K562 (cell line): ENCODE results near the gene CFAP20DC. TPM values are rescaled to one million over a fixed set of nuclear protein-coding genes. Genes with fewer than 3 reads are reported as not detected.

ENCODE experiments used
- ATAC-seq: fragments of 200-7000 bp; cut with Tn5 transposase; 3 replicates; pipeline ENCODE4 v1.9.1; 2020; ENCODE audit warnings: moderate library complexity
- BruUV-seq: library from RNA; stranded (reverse); fragments of 400-500 nt; replicated peaks from 2 replicates; lab custom pipeline; 2021; lab: Mats Ljungman, UMichigan
- CTCF ChIA-PET: fragments of 300-600 bp; formaldehyde crosslinking; extraction: SDS; loops from one replicate; lab custom pipeline; 2021; ENCODE audit warnings: low intra/inter-chr PET ratio; lab: Yijun Ruan, JAX
- POLR2A ChIA-PET: fragments of 300-600, 350-650 bp; sonication (Branson Sonifier 250); formaldehyde crosslinking; extraction: SDS; loops from one replicate; lab custom pipeline; 2021; ENCODE audit warnings: antibody characterized with exemption, inconsistent platforms; lab: Yijun Ruan, JAX
- DNase-seq, 4 experiments: peaks; one replicate each; pipeline versions ENCODE4 v3.0.0 to v3.0.0-alpha.2; 2011 to 2018; ENCODE audit warnings: low spot score in 3 of 4, mixed read lengths in 3 of 4; ENCODE audit errors: extremely low read depth in 1 of 4
- FAIRE-seq: peaks from 2 replicates; lab custom pipeline; 2011; peaks lifted over from hg19 to GRCh38; lab: Jason Lieb, UNC
- H2AFZ ChIP-seq: 2 replicates; pipeline ENCODE4 v1.6.0; 2011; ENCODE audit warnings: low read depth, low read length, control low read depth, inconsistent platforms
- H3K27ac ChIP-seq: fragments of 200-600 bp; 3 replicates; pipeline ENCODE4 v1.8.0; 2011; ENCODE audit warnings: low read depth, mild to moderate bottlenecking, control low read depth, inconsistent platforms, low read length, moderate library complexity, mixed read lengths; ENCODE audit errors: extremely low read depth
- H3K27me3 ChIP-seq, 2 experiments: fragments of 300-600 bp in 1 of 2; 2 replicates in 1 of 2; 3 replicates in 1 of 2; pipeline versions ENCODE4 v1.6.0 to v1.8.0; 2011; ENCODE audit warnings: inconsistent platforms in 2 of 2, low read length in 2 of 2, mild to moderate bottlenecking in 1 of 2, mixed read lengths in 1 of 2, moderate library complexity in 1 of 2; ENCODE audit not compliant: control insufficient read depth in 2 of 2, insufficient read depth in 2 of 2
- H3K36me3 ChIP-seq: fragments of 300-600 bp; 3 replicates; pipeline ENCODE4 v1.8.0; 2011; ENCODE audit warnings: mild to moderate bottlenecking, low read length, inconsistent platforms; ENCODE audit not compliant: control insufficient read depth, insufficient read depth
- H3K4me1 ChIP-seq, 2 experiments: fragments of 200-600 bp in 1 of 2; replicated peaks in 1 of 2; 2 replicates in 1 of 2; 3 replicates in 1 of 2; pipeline versions ENCODE4 v1.5.1 to v1.8.0; 2011; ENCODE audit warnings: inconsistent platforms in 2 of 2, low read length in 2 of 2, mild to moderate bottlenecking in 1 of 2, mixed read lengths in 1 of 2, moderate library complexity in 1 of 2; ENCODE audit not compliant: control insufficient read depth in 2 of 2, insufficient read depth in 2 of 2
- H3K4me2 ChIP-seq: 2 replicates; pipeline ENCODE4 v1.6.1; 2011; ENCODE audit warnings: low read length, control low read depth, inconsistent platforms, mixed read lengths; ENCODE audit not compliant: insufficient read depth
- H3K4me3 ChIP-seq: fragments of 200-600 bp; sonication (generic), shearing (Covaris generic); 2 replicates; pipeline ENCODE4 v1.5.1; 2016; ENCODE audit warnings: control low read depth, inconsistent platforms
- H3K79me2 ChIP-seq: fragments of 200-600 bp; 3 replicates; pipeline ENCODE4 v1.8.0; 2011; ENCODE audit warnings: low read length, inconsistent platforms; ENCODE audit not compliant: control insufficient read depth, insufficient read depth
- H3K9ac ChIP-seq, 2 experiments: 2 replicates each; pipeline versions ENCODE4 v1.6.0 to v1.6.1; 2011; ENCODE audit warnings: low read depth in 2 of 2, low read length in 2 of 2, control low read depth in 1 of 2, inconsistent platforms in 1 of 2, mild to moderate bottlenecking in 1 of 2, mixed read lengths in 1 of 2; ENCODE audit not compliant: insufficient read depth in 1 of 2
- H3K9me1 ChIP-seq: one replicate; pipeline ENCODE4 v1.6.0; 2011; ENCODE audit warnings: inconsistent platforms, mild to moderate bottlenecking, low read length, moderate library complexity; ENCODE audit not compliant: control insufficient read depth, insufficient read depth
- H3K9me3 ChIP-seq: replicated peaks from 2 replicates; pipeline ENCODE4 v1.5.1; 2011; ENCODE audit warnings: low read depth, low read length, inconsistent platforms; ENCODE audit not compliant: control insufficient read depth, insufficient read depth
- H4K20me1 ChIP-seq: replicated peaks from 2 replicates; pipeline ENCODE4 v1.6.1; 2011; ENCODE audit warnings: low read length, inconsistent platforms, mixed read lengths; ENCODE audit not compliant: control insufficient read depth, insufficient read depth
- ASH1L ChIP-seq: fragments of 450-650 bp; IDR thresholded peaks from 2 replicates; pipeline ENCODE4 v1.6.1; 2018; ENCODE audit warnings: borderline replicate concordance, mild to moderate bottlenecking, low read depth; ENCODE audit not compliant: partially characterized antibody
- HLTF ChIP-seq: fragments of 450-650 bp; IDR thresholded peaks from 2 replicates; pipeline ENCODE4 v1.6.1; 2016
- POLR2G ChIP-seq: fragments of 200-400 bp; formaldehyde crosslinking; IDR thresholded peaks from 2 replicates; pipeline ENCODE4 v1.6.1; 2017; ENCODE audit warnings: low read depth, mild to moderate bottlenecking, antibody characterized with exemption, low read length, moderate library complexity
- SIX5 ChIP-seq, 2 experiments: IDR thresholded peaks; 2 replicates each; pipeline ENCODE4 v1.6.1; 2011; ENCODE audit warnings: low read length in 2 of 2, borderline replicate concordance in 1 of 2, low read depth in 1 of 2, mild to moderate bottlenecking in 1 of 2, moderate library complexity in 1 of 2; ENCODE audit not compliant: insufficient read depth in 1 of 2
- SPI1 ChIP-seq: IDR thresholded peaks from 2 replicates; pipeline ENCODE4 v1.6.1; 2011; ENCODE audit warnings: low read depth, low read length, control low read depth, borderline replicate concordance
- TEAD4 ChIP-seq, 2 experiments: sonication (generic) in 1 of 2; formaldehyde crosslinking in 1 of 2; IDR thresholded peaks; 2 replicates each; pipeline versions ENCODE4 v1.6.1 to v1.8.0; 2012 to 2022; ENCODE audit warnings: borderline replicate concordance in 1 of 2, inconsistent platforms in 1 of 2, low read length in 1 of 2, mild to moderate bottlenecking in 1 of 2, missing genetic modification reagents in 1 of 2
- WHSC1 ChIP-seq: IDR thresholded peaks from one replicate; pipeline ENCODE4 v1.6.1; 2012; ENCODE audit warnings: low read length, control low read depth, inconsistent platforms
- ZFP30 ChIP-seq: fragments of 250-450 bp; sonication (Bioruptor Pico); IDR thresholded peaks from 2 replicates; pipeline ENCODE4 v1.8.0; 2022; ENCODE audit warnings: moderate library complexity, mild to moderate bottlenecking, inconsistent platforms, borderline replicate concordance
- ZNF143 ChIP-seq: sonication (generic); formaldehyde crosslinking; IDR thresholded peaks from 2 replicates; pipeline ENCODE4 v1.9.0; 2022; ENCODE audit warnings: mild to moderate bottlenecking, missing genetic modification reagents
- ZNF232 ChIP-seq: sonication (generic); formaldehyde crosslinking; IDR thresholded peaks from 2 replicates; pipeline ENCODE4 v1.8.0; 2022; ENCODE audit warnings: mild to moderate bottlenecking, missing genetic modification reagents
- ZNF668 ChIP-seq: fragments of 250-450 bp; sonication (Bioruptor Pico); IDR thresholded peaks from 2 replicates; pipeline ENCODE4 v1.8.0; 2022; ENCODE audit warnings: mild to moderate bottlenecking, inconsistent platforms
- WGBS: fragments of 100-300 bp; shearing (Covaris generic); methylation state at CpG from one replicate; pipeline ENCODE4 v1.1.6; 2016; ENCODE audit warnings: low coverage, mixed read lengths; ENCODE audit not compliant: insufficient coverage; ENCODE audit errors: missing lambda C conversion rate; 5-methylcytosine and 5-hydroxymethylcytosine counted together
- in situ Hi-C: fragments of 300-500 bp; cut with MboI; formaldehyde crosslinking; loops from 4 replicates; pipeline ENCODE4 v1.15.0; 2018; ENCODE audit warnings: inconsistent platforms, mixed read lengths
- intact Hi-C: fragments of 100-400 bp; cut with micrococcal nuclease; formaldehyde crosslinking; loops from 2 replicates; pipeline ENCODE4 v1.14.2; 2022
- polyA plus RNA-seq, 8 experiments: library from polyadenylated mRNA; depleted of rRNA in 4 of 8; stranded (reverse) in 5 of 8; unstranded in 3 of 8; fragments of >200 nt; fragmentation: Nextera tagmentation in 2 of 8; fragmentation: Illumina TruSeq in 1 of 8; extraction: Ambion mirVana in 2 of 8; extraction: Trizol in 1 of 8; gene quantifications; 2 replicates each; pipeline versions ENCODE4 v1.2.1 to v1.2.3, GENCODE V29; 2011 to 2014; ENCODE audit warnings: inconsistent platforms in 1 of 8, missing spikeins in 1 of 8
- total RNA-seq, 7 experiments: library from RNA; depleted of rRNA in 6 of 7; stranded (reverse); fragments of >200 nt in 6 of 7; fragmentation: Illumina TruSeq in 2 of 7; extraction: Trizol in 2 of 7; gene quantifications; 2 replicates each; pipeline versions ENCODE4 v1.2.1 to v1.2.3, GENCODE V29; 2011 to 2021; ENCODE audit warnings: low replicate concordance in 1 of 7

Gene CFAP20DC
- total and polyA plus RNA-seq, 9 of the 15 experiments (the other 6 are each of a cell fraction or from before 2014, with no cell fraction given): 1.6 to 5.9 (median 4.6) TPM

- ChIA-PET CTCF (no interaction called here), POLR2A (no interaction called here)
- Histone ChIP-seq H3K9me1 (no peaks in the 10 kb centered on the region), H2AFZ (no peak overlapping the region), H3K27ac (no peak overlapping the region), H3K27me3 (no peaks in the 10 kb centered on the region), H3K4me1 (no peaks in the 10 kb centered on the region), H3K4me3 (no peak overlapping the region), H3K79me2 (no peaks in the 10 kb centered on the region), H3K9me3 (no peaks in the 10 kb centered on the region), H4K20me1 (no peaks in the 10 kb centered on the region), H3K36me3 (no peaks in the 10 kb centered on the region), H3K4me2 (no peak overlapping the region), H3K9ac (no peak overlapping the region)
- no peak for ATAC-seq
- no peak for FAIRE-seq
- 0% methylated on average over 3 of the region's 3 CpGs for WGBS
- in situ Hi-C loops: no loop called here
- intact Hi-C loops: no loop called here
- no peak for DNase-seq
- TF ChIP-seq ZNF668 (CRISPR knock-in tag) (no peak), ASH1L (no peak), SPI1 (no peak), WHSC1 (no peak), TEAD4 (IDR thresholded peaks at IDR 0.05; ENCODE audit: low read length) (no peak), TEAD4 (CRISPR knock-in tag; IDR thresholded peaks at IDR 0.05; ENCODE audit: borderline replicate concordance) (no peak), SIX5 (IDR thresholded peaks at IDR 0.05; ENCODE audit: borderline replicate concordance in 1 of 2, insufficient read depth in 1 of 2, low read depth in 1 of 2, low read length in 2 of 2) (no peak), ZNF143 (no peak), ZFP30 (CRISPR knock-in tag) (no peak), HLTF (no peak), POLR2G (no peak), ZNF232 (CRISPR knock-in tag) (no peak)
- no TSS peak for BruUV-seq
Observed at GRCh38 chr3:59085976-59086375, 36.2 kb upstream of the CFAP20DC start.
